HEK293 (cell line): ENCODE measurements around the gene PSORS1C2.

Experiments
- CTCF ChIP-seq: fragments of 450-650 bp; formaldehyde crosslinking; IDR thresholded peaks from 2 replicates; pipeline ENCODE4 v1.5.1; 2016; ENCODE audit warnings: missing biosample characterization, missing genetic modification characterization
- GLIS2 ChIP-seq: fragments of 450-650 bp; formaldehyde crosslinking; IDR thresholded peaks from 2 replicates; pipeline ENCODE4 v1.5.1; 2016; ENCODE audit warnings: missing biosample characterization, missing genetic modification characterization
- REST ChIP-seq: fragments of 450-650 bp; formaldehyde crosslinking; IDR thresholded peaks from 2 replicates; pipeline ENCODE4 v1.5.1; 2016; ENCODE audit warnings: missing biosample characterization, missing genetic modification characterization
- ZBTB6 ChIP-seq: fragments of 450-650 bp; formaldehyde crosslinking; IDR thresholded peaks from 2 replicates; pipeline ENCODE4 v1.5.1; 2017; ENCODE audit warnings: missing biosample characterization, missing genetic modification characterization
- ZNF274 ChIP-seq, 2 experiments: fragments of 200-500 bp in 1 of 2; fragments of 450-650 bp in 1 of 2; sonication (Bioruptor generic) in 1 of 2; formaldehyde crosslinking in 1 of 2; IDR thresholded peaks; 2 replicates each; pipeline versions ENCODE4 v1.5.1 to v1.6.1; 2014 to 2016; ENCODE audit warnings: borderline replicate concordance in 1 of 2, inconsistent platforms in 1 of 2, low read length in 1 of 2, missing biosample characterization in 1 of 2, missing genetic modification characterization in 1 of 2

GRCh38 chr6:31125162-31125561 is 13.7 kb downstream of the PSORS1C2 start:
- TF ChIP-seq CTCF (tag by site-specific recombination) = no peak
- TF ChIP-seq REST (tag by site-specific recombination) = no peak
- no peak for TF ChIP-seq ZBTB6 (tag by site-specific recombination)
- no peak for TF ChIP-seq ZNF274 (IDR thresholded peaks at IDR 0.05; ENCODE audit: low read length)
- TF ChIP-seq ZNF274 (tag by site-specific recombination; IDR thresholded peaks at IDR 0.05; ENCODE audit: borderline replicate concordance) = no peak
- TF ChIP-seq GLIS2 = no peak
